Endothelial cell of umbilical vein (primary cell): ENCODE measurements around the gene UNC50. TPM values are rescaled to one million over a fixed set of nuclear protein-coding genes. Genes with fewer than 3 reads are reported as not detected.

ENCODE experiments used
- BruUV-seq: library from RNA; stranded (reverse); fragments of 400-500 nt; replicated peaks from 2 replicates; lab custom pipeline; 2021; lab: Mats Ljungman, UMichigan
- CTCF ChIA-PET: fragments of 300-600, 350-600 bp; sonication (Branson Sonifier 250); formaldehyde crosslinking; loops from one replicate; lab custom pipeline; 2021; ENCODE audit warnings: antibody characterized with exemption, inconsistent platforms; lab: Charles Lee
- POLR2A ChIA-PET: fragments of 300-600, 350-600 bp; sonication (Branson Sonifier 250); formaldehyde crosslinking; loops from one replicate; lab custom pipeline; 2021; ENCODE audit warnings: antibody characterized with exemption, inconsistent platforms; lab: Charles Lee
- DNase-seq: peaks from one replicate; pipeline ENCODE4 v3.0.0-alpha.2; 2011; ENCODE audit warnings: low read depth, low spot score
- FAIRE-seq: peaks from 2 replicates; lab custom pipeline; 2011; peaks lifted over from hg19 to GRCh38; lab: Jason Lieb, UNC
- H2AFZ ChIP-seq: 2 replicates; pipeline ENCODE4 v1.6.0; 2012; ENCODE audit warnings: low read depth, low read length, control low read depth, inconsistent platforms
- H3K27ac ChIP-seq: 2 replicates; pipeline ENCODE4 v1.5.1; 2011; ENCODE audit warnings: low read depth, mild to moderate bottlenecking, control low read depth, low read length, moderate library complexity; ENCODE audit not compliant: insufficient read depth
- H3K27me3 ChIP-seq, 2 experiments: 2 replicates each; pipeline versions ENCODE4 v1.6.0 to v1.6.1; 2011; ENCODE audit warnings: low read length in 2 of 2, mixed read lengths in 1 of 2; ENCODE audit not compliant: control insufficient read depth in 2 of 2, insufficient read depth in 2 of 2
- H3K36me3 ChIP-seq, 2 experiments: 2 replicates in 1 of 2; 3 replicates in 1 of 2; pipeline ENCODE4 v1.5.1; 2011; ENCODE audit warnings: low read length in 2 of 2, mild to moderate bottlenecking in 1 of 2, moderate library complexity in 1 of 2; ENCODE audit not compliant: control insufficient read depth in 2 of 2, insufficient read depth in 2 of 2; ENCODE audit errors: extremely low read depth in 1 of 2
- H3K4me1 ChIP-seq: 3 replicates; pipeline ENCODE4 v1.5.1; 2011; ENCODE audit warnings: mild to moderate bottlenecking, low read length; ENCODE audit not compliant: control insufficient read depth, insufficient read depth; ENCODE audit errors: extremely low read depth
- H3K4me2 ChIP-seq: 2 replicates; pipeline ENCODE4 v1.6.1; 2011; ENCODE audit warnings: low read length, control low read depth, mixed read lengths; ENCODE audit not compliant: insufficient read depth
- H3K4me3 ChIP-seq, 3 experiments: fragments of 200-600 bp in 1 of 3; sonication (generic), shearing (Covaris generic) in 1 of 3; replicated peaks in 1 of 3; 2 replicates each; pipeline ENCODE4 v1.5.1; 2011 to 2016; ENCODE audit warnings: control low read depth in 3 of 3, low read length in 3 of 3, mild to moderate bottlenecking in 2 of 3, inconsistent platforms in 1 of 3, low read depth in 1 of 3, moderate library complexity in 1 of 3; ENCODE audit not compliant: insufficient read depth in 1 of 3
- H3K79me2 ChIP-seq: 2 replicates; pipeline ENCODE4 v1.6.0; 2012; ENCODE audit warnings: low read length, inconsistent platforms; ENCODE audit not compliant: control insufficient read depth, insufficient read depth
- H3K9ac ChIP-seq: replicated peaks from 2 replicates; pipeline ENCODE3; 2011; ENCODE audit warnings: low read length, control low read depth; ENCODE audit not compliant: insufficient read depth; ENCODE audit errors: extremely low read depth
- H3K9me1 ChIP-seq: replicated peaks from 3 replicates; pipeline ENCODE4 v1.6.0; 2011; ENCODE audit warnings: mild to moderate bottlenecking, low read length; ENCODE audit not compliant: control insufficient read depth, insufficient read depth; ENCODE audit errors: extremely low read depth
- H3K9me3 ChIP-seq: replicated peaks from 2 replicates; pipeline ENCODE4 v1.5.1; 2012; ENCODE audit warnings: low read length, inconsistent platforms; ENCODE audit not compliant: control insufficient read depth, insufficient read depth
- H4K20me1 ChIP-seq: replicated peaks from 2 replicates; pipeline ENCODE3; 2011; ENCODE audit warnings: mild to moderate bottlenecking, low read length; ENCODE audit not compliant: control insufficient read depth, insufficient read depth; ENCODE audit errors: extremely low read depth
- CTCF ChIP-seq, 2 donors: IDR thresholded peaks; 1 replicate in 1 of 2; 2 replicates in 1 of 2; pipeline ENCODE4 v1.5.1; 2011; ENCODE audit warnings: low read length in 2 of 2, mild to moderate bottlenecking in 2 of 2, moderate library complexity in 2 of 2, control low read depth in 1 of 2, inconsistent platforms in 1 of 2, low read depth in 1 of 2; ENCODE audit not compliant: insufficient read depth in 1 of 2; ENCODE audit errors: extremely low read depth in 1 of 2
- EZH2 ChIP-seq: IDR thresholded peaks from 2 replicates; pipeline ENCODE4 v1.6.1; 2012; ENCODE audit warnings: borderline replicate concordance, low read depth, mild to moderate bottlenecking, moderate library complexity, low read length, inconsistent platforms; ENCODE audit not compliant: severe bottlenecking
- FOS ChIP-seq: IDR thresholded peaks from 2 replicates; pipeline ENCODE4 v1.6.1; 2011; ENCODE audit warnings: mild to moderate bottlenecking, low read length, moderate library complexity, borderline replicate concordance; ENCODE audit not compliant: insufficient read depth
- GATA2 ChIP-seq: IDR thresholded peaks from 2 replicates; pipeline ENCODE4 v1.7.0; 2011; ENCODE audit warnings: low read depth, mild to moderate bottlenecking, moderate library complexity, mixed read lengths, low read length; ENCODE audit not compliant: insufficient read length, insufficient read depth
- JUN ChIP-seq: IDR thresholded peaks from 2 replicates; pipeline ENCODE4 v1.6.1; 2011; ENCODE audit warnings: borderline replicate concordance, low read depth; ENCODE audit not compliant: insufficient read length, insufficient read depth
- MAX ChIP-seq: IDR thresholded peaks from 2 replicates; pipeline ENCODE4 v1.6.1; 2011; ENCODE audit not compliant: insufficient read depth, insufficient read length
- MYC ChIP-seq: IDR thresholded peaks from one replicate; pipeline ENCODE4 v1.6.1; 2011; ENCODE audit warnings: mild to moderate bottlenecking, low read depth, low read length
- POLR2A ChIP-seq: IDR thresholded peaks from 2 replicates; pipeline ENCODE4 v1.6.1; 2012; ENCODE audit warnings: low read depth, mild to moderate bottlenecking, control low read depth, low read length
- POLR2AphosphoS5 ChIP-seq: IDR thresholded peaks from 2 replicates; pipeline ENCODE4 v1.6.1; 2012; ENCODE audit warnings: low read depth, mild to moderate bottlenecking, control low read depth, low read length, moderate library complexity; ENCODE audit not compliant: insufficient read depth
- dilution Hi-C: fragments of 300-500 bp; cut with MboI; formaldehyde crosslinking; loops from one replicate; pipeline ENCODE4 v1.15.0; 2019; ENCODE audit warnings: low sequenced_read_pairs; ENCODE audit not compliant: extremely low pct_ligation_motif_present
- intact Hi-C: fragments of 100-400 bp; cut with micrococcal nuclease; formaldehyde crosslinking; loops from one replicate; pipeline ENCODE4 v1.10.0; 2022
- polyA plus RNA-seq, 4 experiments: library from polyadenylated mRNA; depleted of rRNA in 3 of 4; stranded (reverse) in 3 of 4; unstranded in 1 of 4; fragments of >200 nt; gene quantifications; 2 replicates each; pipeline versions ENCODE4 v1.2.1 to v1.2.3, GENCODE V29; 2011 to 2012; ENCODE audit warnings: missing spikeins in 1 of 4
- total RNA-seq: library from RNA; stranded (reverse); gene quantifications from 2 replicates; pipeline ENCODE4 v1.2.3, GENCODE V29; 2021

UNC50 gene
- total and polyA plus RNA-seq, 2 donors (not counting 3 experiments of a cell fraction or from before 2014, with no cell fraction given): 33.5 to 56.6 TPM

- H3K27me3 ChIP-seq: no peaks in the 10 kb centered on the region
- dilution Hi-C loops (no loop called here), intact Hi-C loops (no loop called here)
- no peak for FAIRE-seq
- no peaks in the 10 kb centered on the region for H3K4me1 ChIP-seq
- no peaks in the 10 kb centered on the region for H3K79me2 ChIP-seq
- no peak for DNase-seq
- no peaks in the 10 kb centered on the region for H3K9me1 ChIP-seq
- ChIA-PET POLR2A (no interaction called here), CTCF (interaction anchor here (0.7 to 2.2 kb wide), 7 partner anchors 9 to 147 kb away, joined by 3 to 22 read pairs (median 5); no protein-coding TSS in a partner anchor)
- no peaks in the 10 kb centered on the region for H3K9me3 ChIP-seq
- no peak overlapping the region for H3K9ac ChIP-seq
- no TSS peak for BruUV-seq
- no peak overlapping the region for H3K4me3 ChIP-seq
- H3K27ac ChIP-seq: no peak overlapping the region
- H4K20me1 ChIP-seq: no peaks in the 10 kb centered on the region
- peaks cover 2 to 26% of the 10 kb centered on the region in 2 experiments for H3K36me3 ChIP-seq
- H3K4me2 ChIP-seq: no peak overlapping the region
- no peak overlapping the region for H2AFZ ChIP-seq
- no peak for TF ChIP-seq MYC
- TF ChIP-seq FOS: no peak
- no peak for TF ChIP-seq GATA2
- TF ChIP-seq EZH2: no peak
- no peak for TF ChIP-seq POLR2AphosphoS5
- TF ChIP-seq POLR2A: no peak
- TF ChIP-seq JUN: no peak
- no peak for TF ChIP-seq CTCF (IDR thresholded peaks at IDR 0.05; ENCODE audit: extremely low read depth in 1 of 2, insufficient read depth in 1 of 2, low read depth in 1 of 2, low read length in 2 of 2)
- no peak for TF ChIP-seq MAX
Measured at GRCh38 chr2:98559581-98559980, 48.8 kb upstream of the UNC50 start.
